Measurements from ENCODE around the gene DMRTC2.

The DMRTC2 gene

DNA sequence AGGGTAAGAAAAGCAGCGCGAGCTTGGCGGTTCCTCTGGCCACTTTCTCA lies at the start of gene DMRTC2:
TSS of gene DMRTC2 (plus strand) at position 42 of the 50 bp plus-strand sequence. CDS start 2,387 bp downstream, outside the sequence.
- no peak for DNase-seq (ENCODE audit: low read depth in 2 of 3, low spot score in 1 of 3)

GRCh38 chr19:41796362-41796761 lies 48.5 kb upstream of the DMRTC2 start, which contains the start of gene CEACAM3:
TSS of gene CEACAM3 (plus strand) at chr19:41796587. CDS start at chr19:41796678, 91 bp downstream.
- no peak for DNase-seq (ENCODE audit: low read depth in 2 of 3, low spot score in 1 of 3)

GRCh38 chr19:41796901-41797300 lies 47.9 kb upstream of the DMRTC2 start:
- DNase-seq (ENCODE audit: low read depth in 2 of 3, low spot score in 1 of 3) = no peak

GRCh38 chr19:41799444-41800000 lies 45.3 kb upstream of the DMRTC2 start:
- DNase-seq (ENCODE audit: low read depth in 2 of 3, low spot score in 1 of 3) = no peak

GRCh38 chr19:41801031-41801430 lies 43.8 kb upstream of the DMRTC2 start:
- DNase-seq (ENCODE audit: low read depth in 2 of 3, low spot score in 1 of 3) = no peak

DNA sequence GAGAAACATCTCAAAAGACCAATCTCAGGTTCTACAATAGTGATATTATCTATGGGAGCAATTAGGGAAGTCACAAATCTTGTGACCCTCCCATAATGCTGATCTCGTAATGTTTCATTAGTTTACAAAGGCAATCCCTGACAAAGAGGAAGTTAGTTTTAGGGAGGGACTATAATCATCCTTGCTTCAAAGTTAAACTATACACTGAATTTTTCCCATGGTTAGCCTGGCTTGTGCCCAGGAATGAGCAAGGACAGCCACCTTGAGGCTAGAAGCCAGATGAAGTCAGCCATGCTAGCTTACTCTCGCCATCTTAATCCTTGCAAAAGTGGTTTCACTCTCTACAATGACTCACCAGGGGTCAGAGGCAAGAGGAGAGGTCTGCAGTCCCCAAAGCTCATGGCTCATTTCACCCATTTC lies 43.0 kb upstream of the DMRTC2 start:
- DNase-seq (ENCODE audit: low read depth in 2 of 3, low spot score in 1 of 3) = no peak

DNA sequence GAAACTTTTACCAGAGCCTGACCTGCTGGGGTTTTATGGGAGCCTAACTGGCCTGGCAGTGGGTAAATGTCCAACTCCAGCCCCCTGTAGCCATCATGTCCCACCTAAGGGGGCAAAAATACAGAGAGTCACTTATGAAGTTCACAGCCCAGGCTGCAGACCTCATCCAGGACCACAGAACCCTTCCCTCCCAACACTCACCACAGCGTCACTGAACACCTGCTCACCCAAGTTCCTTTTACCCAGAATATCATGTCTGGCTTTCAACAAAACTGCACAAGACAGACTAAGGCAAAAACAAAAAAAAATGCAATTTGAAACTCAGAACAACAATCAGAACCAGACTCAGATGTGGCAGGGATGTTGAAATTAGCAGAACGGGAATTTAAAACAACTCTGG lies 42.1 kb upstream of the DMRTC2 start:
- DNase-seq (ENCODE audit: low read depth in 2 of 3, low spot score in 1 of 3) = no peak

DNA sequence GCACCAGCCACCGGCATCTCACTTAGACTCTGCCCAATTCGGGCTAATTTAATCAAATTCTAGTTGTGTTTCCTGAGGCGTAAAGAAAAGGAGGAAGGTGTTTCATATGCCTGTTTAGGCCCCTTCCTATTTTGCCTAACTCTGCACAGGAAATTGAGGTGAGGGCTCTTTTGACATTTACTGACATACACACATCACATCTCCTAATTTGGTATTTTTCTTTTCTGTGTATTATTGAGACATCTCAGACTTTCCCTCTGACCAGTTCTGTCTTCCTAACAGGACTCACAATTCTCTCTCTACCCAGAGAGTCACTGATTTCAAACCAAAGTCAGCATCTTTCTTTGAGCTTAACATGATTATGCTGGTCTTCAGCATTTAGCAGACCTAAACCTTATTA lies 40.5 kb upstream of the DMRTC2 start:
- no peak for DNase-seq (ENCODE audit: low read depth in 2 of 3, low spot score in 1 of 3)

DNA sequence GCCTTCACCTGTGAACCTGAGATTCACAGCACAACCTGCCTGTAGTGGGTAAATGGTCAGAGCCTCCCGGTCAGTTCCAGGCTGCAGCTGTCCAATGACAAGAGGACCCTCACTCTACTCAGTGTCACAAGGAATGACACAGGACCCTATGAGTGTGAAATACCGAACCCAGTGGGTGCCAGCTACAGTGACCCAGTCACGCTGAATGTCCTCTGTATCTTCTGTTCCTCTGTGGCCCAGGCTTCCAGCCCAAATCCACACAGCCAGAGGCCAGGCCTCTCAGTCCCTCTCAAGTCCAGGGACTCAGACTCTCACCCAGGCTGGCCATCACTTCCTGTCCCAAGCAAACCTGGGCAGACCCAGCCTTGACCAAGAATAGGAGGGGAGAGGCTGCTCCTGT lies 37.7 kb upstream of the DMRTC2 start:
- no peak for DNase-seq (ENCODE audit: low read depth in 2 of 3, low spot score in 1 of 3)

- no peak for DNase-seq (ENCODE audit: low read depth in 2 of 3, low spot score in 1 of 3)
These were observed 35.9 kb upstream of the DMRTC2 start for GRCh38 chr19:41808663-41809566.

DNA sequence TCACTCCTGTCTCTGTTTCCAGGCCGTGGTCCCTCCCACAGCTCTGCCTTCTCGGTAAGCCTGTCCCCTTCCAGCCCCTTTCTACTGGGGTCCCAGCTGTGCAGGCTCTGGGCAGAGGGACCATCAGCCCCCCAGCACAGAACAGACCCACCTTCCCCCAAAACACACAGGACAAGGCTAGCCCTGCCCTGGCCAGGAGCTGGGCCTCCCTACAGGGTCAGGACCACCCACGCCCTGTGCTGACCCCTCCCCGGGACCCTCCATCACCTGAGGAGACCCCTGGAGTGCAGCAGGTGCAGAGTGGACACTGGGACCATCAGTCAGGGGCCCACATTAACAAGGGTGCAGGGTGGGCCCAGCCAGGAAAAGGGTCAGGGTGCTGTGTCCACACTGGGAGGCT lies 34.5 kb upstream of the DMRTC2 start:
- no peak for DNase-seq (ENCODE audit: low read depth in 2 of 3, low spot score in 1 of 3)

GRCh38 chr19:41811036-41811435 lies 33.8 kb upstream of the DMRTC2 start:
- no peak for DNase-seq (ENCODE audit: low read depth in 2 of 3, low spot score in 1 of 3)

GRCh38 chr19:41811981-41812380 lies 32.9 kb upstream of the DMRTC2 start:
- DNase-seq (ENCODE audit: low read depth in 2 of 3, low spot score in 1 of 3) = no peak

- no peak for DNase-seq (ENCODE audit: low read depth in 2 of 3, low spot score in 1 of 3)
These were observed 30.9 kb upstream of the DMRTC2 start for GRCh38 chr19:41813911-41814310.

- DNase-seq (ENCODE audit: low read depth in 2 of 3, low spot score in 1 of 3) = no peak
These were observed 29.5 kb upstream of the DMRTC2 start for GRCh38 chr19:41815301-41815700.

GRCh38 chr19:41816761-41817160 lies 28.1 kb upstream of the DMRTC2 start:
- no peak for DNase-seq (ENCODE audit: low read depth in 2 of 3, low spot score in 1 of 3)

GRCh38 chr19:41821003-41821735 lies 23.7 kb upstream of the DMRTC2 start:
- DNase-seq (ENCODE audit: low read depth in 2 of 3, low spot score in 1 of 3) = peak in 2 of 3 donors; percentile 24 to 64

DNA sequence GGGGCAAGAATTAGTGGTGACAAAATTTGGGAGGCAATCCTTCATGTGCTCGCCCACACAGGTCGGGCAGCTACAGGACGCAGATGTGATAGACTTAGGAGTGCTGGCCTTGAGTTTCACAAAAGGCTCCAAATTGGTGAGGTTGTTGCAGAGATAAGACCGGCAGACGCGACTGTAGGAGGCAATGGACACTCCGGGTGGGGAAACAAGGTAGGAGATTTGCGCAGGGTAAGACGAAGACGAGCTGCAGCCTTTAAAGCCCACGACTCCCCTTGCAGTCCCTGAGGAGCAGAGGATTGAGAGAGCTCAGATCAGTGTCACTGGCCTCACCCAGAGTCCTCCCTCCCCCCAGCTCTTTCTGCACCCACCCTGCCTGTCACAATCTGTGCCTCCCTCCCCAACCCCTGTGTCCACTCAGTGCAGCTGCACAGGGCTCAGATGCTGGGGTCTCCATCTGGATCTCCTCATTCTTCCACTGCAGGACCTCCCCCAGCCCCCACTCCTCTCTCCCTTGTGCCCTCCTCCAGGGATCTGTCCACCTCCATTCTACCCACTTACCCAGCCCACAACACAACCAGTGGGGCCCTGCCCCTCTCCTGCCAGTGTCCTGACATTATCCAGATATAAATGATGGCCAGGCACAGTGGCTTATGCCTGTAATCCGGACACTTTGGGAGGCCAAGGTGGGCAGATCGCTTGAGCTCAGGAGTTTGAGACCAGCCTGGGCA lies 6.7 kb upstream of the DMRTC2 start:
- DNase-seq (ENCODE audit: low read depth in 2 of 3, low spot score in 1 of 3) = no peak

- no peak for DNase-seq (ENCODE audit: low read depth in 2 of 3, low spot score in 1 of 3)
These were observed 5.6 kb upstream of the DMRTC2 start for GRCh38 chr19:41839211-41839610.

GRCh38 chr19:41843371-41843770 lies 1.5 kb upstream of the DMRTC2 start:
- DNase-seq (ENCODE audit: low read depth in 2 of 3, low spot score in 1 of 3) = no peak

GRCh38 chr19:41844601-41845000 lies 241 bp upstream of the DMRTC2 start, which contains the start of gene LYPD4:
TSS of gene LYPD4 (minus strand) at chr19:41844683. CDS start at chr19:41839285, 5,398 bp downstream.
- no peak for DNase-seq (ENCODE audit: low read depth in 2 of 3, low spot score in 1 of 3)

Measured in stimulated activated CD4-positive, alpha-beta T cell treated with anti-CD3 and anti-CD28 coated beads, Interleukin-12 subunit alpha, Interleukin-12 subunit beta, amount 100 ng/mL, for 48 hours (primary cell).